ENCODE results near the gene COL6A1.

COL6A1 gene

DNA sequence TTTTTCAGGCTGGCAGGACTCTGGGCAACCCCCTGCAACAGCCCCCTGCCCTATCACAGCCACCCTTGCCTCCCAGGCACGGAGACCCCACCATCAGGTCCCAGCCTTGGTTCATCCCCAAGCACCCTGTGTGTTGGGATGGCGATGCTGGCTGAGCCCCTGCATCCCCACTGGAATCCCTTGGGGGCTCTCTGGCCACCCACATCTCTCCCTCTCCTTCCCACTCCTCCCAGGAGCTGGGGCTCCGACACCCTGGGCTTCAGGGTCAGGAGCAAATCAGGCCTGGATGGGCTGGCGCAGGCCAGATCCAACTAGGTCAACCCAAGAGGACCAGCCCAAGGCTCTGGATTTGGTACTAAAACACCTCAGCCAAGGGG lies 25.9 kb downstream of the COL6A1 start:
- DNase-seq (ENCODE audit: low spot score): no peak

DNA sequence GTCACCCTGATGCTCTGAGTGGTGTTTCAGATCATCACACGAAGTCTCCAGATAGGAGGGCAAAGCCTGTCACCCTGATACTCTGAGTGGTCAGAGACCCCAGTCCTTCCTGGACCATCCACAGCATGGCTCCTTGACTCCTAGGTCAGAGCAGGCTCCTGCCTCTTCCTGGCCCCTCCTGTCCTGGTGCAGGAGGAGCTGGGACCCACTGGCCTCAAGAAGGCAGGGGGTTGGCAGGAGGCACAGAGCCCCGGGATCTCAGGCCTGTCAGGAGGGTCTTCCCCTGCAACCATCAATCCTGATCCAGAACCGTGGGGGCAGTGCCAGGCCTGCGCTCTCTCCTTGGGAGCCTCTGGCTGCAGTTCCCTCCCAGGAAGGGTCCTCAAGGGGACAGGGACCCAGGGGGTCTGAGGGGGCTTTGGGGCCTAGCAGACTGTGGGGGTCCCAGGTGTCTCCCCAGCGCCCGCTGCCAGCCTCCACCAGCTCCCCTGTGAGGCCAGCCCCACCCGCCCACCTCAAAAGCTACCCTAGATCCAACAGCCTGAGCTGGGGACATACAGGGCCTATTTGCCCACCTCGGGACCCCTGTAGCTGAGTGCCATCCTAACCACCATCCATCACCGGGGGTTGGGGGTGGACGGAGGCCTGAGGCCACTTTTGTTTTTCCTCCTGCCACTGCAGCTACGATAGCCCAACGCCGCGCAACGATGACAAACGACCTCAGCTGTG lies 27.5 kb downstream of the COL6A1 start:
- no peak for DNase-seq (ENCODE audit: low spot score)

DNA sequence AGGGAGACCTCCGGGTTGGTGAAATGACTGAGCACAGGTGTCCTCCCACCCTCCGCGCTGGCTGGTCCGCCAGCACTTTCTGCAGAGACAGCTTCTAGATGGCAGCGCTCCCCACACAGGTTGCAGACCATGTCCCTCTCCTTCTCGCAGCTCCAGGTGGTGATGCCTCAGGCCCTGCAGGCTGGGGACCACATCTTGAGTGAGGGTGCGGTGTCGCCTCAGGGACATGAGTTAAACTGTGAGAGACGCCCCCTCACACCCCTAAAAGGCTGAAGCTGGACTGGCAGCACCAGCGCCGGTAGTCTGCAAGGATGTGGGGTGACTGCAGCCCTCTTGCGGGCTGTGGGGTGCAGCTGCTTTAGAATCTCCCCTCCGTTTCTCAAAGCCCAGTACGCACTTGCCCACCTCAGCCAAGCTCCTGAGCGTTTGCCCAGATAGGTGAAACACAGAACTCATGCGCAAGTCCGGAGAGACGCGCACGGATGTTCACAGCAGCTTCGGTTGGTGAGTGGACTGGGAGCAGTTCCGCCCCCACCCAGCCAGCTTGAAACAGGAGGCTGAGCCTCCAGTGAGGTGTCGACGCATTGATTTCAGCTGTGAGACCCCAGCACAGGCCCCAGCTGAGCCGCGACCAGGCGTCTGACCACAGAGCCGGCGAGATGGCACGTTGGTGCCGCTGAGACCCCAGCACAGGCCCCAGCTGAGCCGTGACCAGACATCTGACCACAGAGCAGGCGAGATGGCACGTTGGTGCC lies 28.6 kb downstream of the COL6A1 start:
- DNase-seq (ENCODE audit: low spot score): no peak

DNA sequence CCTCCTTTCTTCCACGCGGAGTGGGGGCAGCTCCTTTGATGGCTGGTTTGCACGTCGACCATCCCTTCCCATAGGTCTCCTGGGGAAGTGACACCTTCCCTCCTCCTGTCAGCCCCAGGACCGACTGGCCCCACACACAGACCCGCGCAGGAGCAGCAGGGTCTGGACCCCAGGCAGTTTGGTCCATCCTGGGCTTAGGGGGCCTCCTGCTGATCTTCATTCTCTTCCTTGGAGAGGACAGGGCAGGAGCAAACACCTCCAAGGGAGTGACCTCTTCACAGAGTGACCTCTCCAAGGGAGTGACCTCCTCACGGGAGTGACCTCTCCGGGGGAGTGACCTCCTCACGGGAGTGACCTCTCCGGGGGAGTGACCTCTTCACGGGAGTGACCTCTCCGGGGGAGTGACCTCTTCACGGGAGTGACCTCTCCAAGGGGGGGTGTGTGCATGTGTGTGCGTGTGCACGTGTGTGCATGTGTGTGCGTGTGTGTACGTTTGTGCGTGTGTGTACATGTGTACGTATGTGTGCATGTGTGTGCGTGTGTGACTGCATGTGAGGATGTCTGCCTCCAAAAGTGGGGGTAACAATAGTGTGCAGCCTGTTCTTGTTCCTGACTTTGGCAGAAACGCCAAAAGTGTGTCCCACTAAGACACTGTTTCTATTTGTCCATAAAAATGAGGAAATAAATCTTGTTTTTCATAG lies 29.8 kb downstream of the COL6A1 start:
- DNase-seq (ENCODE audit: low spot score): no peak

DNA sequence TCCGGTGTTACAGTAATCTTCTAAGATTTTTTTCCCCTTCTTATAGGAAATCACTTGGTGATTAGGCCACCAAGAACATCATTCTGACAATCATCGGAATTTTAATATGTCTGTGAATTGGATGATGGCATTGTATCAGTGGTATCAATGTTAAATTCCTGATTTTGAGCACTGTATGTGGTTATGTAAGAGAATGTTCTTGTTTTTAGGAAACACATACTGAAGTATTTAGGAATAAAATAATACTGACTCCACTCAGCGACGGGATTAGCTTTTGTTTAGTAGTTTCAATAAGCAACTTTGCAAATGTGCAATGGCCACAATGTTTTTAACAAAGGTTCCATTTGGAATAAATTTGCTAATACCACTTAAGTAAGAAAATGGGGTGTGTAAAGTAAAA lies 30.6 kb downstream of the COL6A1 start:
- no peak for DNase-seq (ENCODE audit: low spot score)

DNA sequence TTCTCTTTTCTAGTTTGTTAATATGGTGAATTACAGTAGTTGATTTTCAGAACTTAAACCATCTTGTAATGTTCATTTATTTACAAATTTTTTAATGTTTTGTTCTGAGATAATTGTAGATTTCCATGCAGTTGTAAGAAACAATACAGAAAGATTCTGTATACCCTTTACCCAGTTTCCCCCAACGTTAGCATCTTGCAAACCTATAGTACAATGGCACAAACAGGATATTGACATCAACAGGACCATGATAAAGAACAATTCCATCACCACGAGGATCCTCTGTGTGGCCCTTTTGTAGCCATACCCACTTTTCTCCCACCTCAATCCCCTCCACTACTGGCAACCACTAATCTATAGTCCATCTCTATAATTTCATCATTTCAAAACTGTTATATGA lies 33.3 kb downstream of the COL6A1 start:
- no peak for DNase-seq (ENCODE audit: low spot score)

DNA sequence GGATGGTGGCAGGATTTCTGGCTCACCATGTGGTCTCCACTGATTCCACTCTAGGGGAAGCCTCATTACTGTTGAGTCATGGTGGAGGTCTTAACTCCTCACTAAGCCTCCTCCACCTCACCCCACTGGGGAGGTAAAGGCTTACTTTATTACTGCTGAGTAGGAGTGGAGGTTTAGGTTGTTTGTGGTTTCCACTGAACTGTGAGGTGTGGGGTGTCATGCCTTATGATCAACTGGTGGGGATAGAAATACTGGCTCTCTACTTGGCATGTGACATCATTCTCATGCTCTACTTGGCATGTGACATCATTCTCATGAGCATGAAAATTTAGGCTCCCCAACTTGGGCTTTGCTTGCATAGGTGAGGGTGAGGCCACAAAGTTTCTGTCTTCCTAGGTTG lies 35.6 kb downstream of the COL6A1 start:
- DNase-seq (ENCODE audit: low spot score): no peak

DNA sequence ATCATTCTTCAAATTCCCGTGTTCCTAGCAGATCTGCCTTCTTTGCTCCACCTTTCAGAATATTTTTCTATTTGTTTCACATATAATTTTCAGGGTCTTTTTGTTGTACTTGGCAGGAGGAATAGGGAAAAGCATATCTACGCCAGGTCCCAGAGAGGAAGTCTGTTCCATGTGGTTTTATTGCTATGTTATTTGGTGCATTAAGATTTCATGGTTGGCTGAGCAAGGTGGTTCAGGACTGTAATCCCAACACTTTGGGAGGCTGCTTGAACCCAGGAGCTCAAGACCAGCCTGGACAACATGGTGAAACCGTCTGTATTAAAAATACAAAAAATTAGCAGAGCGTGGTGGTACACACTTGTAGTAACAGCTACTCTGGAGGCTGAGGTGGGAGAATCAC lies 36.1 kb downstream of the COL6A1 start:
- DNase-seq (ENCODE audit: low spot score): no peak

DNA sequence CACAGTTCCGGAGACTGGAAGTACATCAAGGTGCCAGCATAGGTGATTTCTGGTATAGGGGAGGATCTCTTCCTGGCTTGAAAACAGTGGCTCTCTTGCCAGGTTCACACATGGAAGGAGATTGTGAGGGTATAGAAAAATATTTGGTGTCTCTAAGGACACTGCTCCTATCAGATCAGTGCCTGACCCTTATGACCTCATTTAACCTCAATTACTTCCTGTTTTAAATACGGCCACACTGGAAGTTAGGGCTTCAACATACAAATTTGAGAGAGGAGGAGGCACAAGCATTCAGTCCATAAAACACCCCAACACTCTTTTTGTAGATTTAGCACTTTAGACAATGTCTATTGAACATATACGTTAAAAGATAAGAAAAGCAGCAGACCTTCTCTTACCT lies 37.0 kb downstream of the COL6A1 start:
- DNase-seq (ENCODE audit: low spot score): no peak

DNA sequence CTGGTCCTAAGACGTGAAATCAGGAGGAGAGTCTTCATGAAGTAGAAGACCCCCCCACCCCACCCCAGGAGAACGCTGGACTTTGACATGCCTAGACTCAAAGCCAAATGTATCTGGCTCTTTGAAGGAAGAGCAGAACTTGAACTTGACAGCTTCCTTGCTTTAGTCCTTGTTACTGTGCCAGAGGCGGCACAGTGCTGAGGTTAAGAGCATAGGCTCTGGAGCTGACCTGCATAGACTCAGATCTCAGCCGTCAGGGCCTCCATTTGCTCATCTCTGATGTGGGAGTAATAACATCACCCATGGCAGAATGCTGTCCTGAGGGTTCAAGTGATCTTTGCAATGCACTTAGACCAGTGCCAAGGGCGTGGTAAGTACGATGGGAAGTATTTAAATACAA lies 39.0 kb downstream of the COL6A1 start:
- no peak for DNase-seq (ENCODE audit: low spot score)

DNA sequence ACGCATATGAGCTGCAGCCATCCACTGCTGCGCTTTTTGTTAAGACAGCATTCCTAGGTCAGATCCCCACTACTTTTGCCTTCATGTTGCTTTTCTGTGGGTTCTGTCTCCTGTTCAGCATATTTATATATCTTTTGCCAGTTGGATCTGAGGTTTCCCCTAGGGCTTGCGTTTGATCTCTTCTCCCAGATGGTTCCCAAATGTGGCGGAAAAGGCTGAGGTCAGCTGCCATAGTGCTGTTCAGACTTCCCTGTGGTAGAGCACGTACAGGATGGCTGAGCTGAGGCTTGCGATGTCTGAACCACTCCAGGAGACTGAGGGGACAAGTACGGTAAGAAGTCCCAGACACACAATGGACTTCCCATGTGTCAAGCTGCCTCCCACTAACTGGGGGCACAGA lies 39.8 kb downstream of the COL6A1 start:
- DNase-seq (ENCODE audit: low spot score): no peak

DNA sequence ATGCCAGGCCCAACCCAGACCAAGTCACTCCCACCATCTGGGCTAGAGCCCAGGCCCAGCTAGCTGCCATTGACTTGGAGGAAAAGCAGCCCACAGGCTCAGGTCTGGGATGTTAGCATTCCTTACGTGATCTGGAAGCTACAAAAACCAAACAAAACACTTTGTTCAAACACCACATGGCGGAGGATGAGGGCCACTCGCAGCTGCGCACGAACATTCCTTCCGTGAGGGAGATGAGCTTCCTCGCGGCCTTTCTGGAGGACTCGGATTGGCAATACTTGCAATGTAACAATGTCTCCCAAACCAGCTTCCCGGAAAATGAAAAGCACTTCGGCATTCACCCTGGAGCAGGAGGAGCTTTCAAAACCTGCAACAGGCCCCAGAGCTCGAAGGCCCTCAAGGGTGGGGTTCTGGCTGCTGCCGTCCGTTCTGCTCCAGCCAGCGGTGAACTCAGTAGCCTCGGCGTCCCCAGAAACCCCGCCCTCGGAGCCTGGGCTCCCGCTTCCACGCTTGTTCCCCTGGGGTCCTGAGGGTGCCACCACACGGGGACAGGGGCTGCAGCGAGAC lies 40.5 kb downstream of the COL6A1 start:
- no peak for DNase-seq (ENCODE audit: low spot score)

DNA sequence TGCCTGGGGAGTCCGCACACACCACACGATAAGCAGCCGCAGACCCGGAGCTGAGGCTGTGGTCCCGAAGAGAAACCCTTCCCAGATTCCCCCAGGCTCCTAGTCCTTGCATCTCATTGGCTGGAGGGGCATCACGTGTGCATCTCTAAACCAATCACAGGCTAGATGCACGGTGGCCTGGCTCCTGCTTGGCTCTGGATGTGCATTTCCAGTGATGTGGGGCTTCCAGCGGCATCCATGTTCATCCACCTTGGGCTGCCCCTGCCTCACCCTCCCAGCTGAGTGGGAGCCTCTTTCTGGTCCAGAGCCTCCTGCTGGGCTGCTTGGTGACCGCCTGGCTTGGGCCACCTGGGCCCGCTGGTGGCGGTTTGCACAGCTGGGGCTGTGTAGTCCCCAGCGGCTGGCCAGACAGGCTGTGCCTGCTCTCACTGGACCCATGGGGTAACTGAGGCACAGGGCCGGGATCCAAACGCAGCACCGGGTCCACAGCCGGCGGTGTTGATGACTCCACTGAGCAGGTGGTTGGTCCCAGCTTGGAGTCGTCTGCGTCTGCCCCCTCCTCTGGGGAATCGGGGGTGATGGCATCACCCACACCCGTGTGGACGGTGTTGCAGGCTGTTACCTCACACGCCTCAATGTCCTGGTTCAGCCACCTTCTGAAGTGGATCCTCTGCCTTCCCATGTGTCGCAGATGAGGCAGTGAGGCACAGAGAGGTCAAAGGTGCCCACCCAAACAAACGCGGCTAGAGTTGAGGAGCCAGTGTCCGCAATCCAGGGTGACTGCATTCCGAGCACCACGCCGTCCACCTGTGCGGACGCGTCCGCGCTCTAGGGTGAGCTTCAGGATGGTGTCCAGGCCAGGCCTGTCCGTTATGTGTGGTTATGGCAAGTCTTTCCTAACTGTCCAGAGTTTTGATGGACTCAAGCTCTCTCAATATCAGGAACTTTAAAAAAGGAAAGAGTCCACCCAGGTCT lies 41.3 kb downstream of the COL6A1 start:
- DNase-seq (ENCODE audit: low spot score): no peak

DNA sequence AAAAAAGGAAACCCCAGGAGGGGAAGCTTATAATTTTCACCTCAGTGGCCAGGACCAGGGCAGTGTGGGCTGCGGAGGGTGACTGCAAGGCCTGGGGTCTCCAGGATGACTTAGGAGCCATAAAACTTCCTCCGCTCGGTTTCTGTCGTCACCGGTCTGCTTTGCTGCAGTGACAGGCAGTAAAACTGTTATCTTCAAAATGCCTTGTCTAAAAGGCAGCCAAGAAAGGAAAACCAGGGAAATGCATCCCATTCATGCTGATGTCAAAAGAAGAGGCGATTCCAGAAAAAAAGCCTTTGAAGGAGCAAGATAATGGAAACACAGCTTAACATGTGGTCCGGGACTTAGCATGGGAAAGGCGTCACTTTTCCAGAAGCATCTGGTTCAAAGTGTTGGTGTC lies 42.0 kb downstream of the COL6A1 start:
- no peak for DNase-seq (ENCODE audit: low spot score)

DNA sequence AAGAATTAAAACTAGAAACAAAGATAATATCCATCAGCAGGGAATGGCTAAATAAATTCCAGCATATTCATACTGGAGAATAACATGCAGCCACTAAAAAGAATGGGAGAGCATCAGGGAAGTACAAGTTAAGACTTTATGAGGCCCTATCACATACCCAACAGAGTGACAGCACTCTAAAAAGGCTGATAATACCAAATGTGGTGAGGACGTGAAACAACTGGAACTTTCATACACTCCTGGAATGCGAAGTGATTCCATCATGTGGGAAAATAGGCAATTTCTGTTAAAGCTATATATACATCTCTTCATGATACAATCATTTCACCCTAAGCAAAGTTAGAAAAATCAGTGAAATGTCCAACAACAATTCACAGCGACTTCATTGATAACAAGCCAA lies 42.6 kb downstream of the COL6A1 start:
- DNase-seq (ENCODE audit: low spot score): no peak

DNA sequence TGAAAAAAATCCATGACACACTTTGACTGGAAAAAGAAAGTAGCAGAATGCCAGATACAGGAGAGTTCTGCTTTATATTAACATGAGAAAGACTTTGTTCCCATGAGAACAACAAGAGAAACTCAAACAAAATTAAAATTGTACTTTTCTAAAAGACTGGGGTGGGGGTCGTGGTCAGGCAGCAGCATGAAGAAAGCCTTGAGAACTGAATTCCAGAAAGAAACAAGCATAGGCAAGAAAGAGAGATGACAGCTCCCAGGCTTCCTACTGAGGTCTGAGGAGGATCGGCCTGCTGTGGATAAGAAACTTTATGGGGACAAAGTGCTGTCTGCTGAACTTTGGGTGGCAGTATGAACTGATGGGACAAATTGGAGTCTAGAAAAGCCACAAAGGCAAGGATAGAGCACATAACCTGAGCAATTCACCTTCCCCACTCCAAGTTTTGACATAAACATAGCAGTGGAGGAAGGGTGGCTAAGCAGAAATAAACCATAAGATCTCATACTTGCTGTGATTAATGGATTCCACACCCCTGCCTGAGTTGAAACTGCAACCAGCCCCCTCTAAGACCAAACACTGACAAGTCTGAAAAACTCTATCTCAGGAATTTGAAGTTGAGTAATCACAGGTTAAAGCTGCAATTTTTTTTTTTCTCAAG lies 43.7 kb downstream of the COL6A1 start:
- no peak for DNase-seq (ENCODE audit: low spot score)

DNA sequence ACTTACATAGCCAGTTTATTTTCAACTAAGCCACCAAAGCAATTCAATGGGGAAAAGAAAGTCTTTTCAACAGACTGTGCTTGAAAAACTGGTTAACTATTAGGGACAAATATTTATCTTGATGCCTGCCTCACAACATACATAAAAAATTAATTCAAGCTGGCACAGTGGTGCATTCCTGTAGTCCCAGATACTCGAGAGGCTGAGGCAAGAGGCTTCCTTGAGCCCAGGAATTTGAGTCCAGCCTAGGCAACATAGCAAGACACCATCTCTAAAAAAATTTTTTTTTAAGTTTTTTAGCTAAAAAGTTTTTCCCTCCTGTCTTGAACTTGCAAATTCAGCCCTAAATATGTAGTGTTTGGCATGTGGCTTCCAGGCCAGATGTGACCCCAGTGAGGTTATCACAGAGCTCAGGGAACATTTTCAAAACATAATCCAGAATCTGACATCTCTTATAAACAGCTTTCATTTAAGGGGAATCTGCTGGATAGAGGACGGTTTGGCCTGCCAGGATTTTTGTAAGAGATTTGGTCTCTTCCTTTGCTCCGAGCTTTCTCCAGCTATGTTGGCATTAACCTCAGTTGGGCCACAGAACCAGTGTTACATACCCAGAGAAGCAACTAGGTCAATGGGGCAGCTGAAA lies 46.4 kb downstream of the COL6A1 start:
- no peak for DNase-seq (ENCODE audit: low spot score)

DNA sequence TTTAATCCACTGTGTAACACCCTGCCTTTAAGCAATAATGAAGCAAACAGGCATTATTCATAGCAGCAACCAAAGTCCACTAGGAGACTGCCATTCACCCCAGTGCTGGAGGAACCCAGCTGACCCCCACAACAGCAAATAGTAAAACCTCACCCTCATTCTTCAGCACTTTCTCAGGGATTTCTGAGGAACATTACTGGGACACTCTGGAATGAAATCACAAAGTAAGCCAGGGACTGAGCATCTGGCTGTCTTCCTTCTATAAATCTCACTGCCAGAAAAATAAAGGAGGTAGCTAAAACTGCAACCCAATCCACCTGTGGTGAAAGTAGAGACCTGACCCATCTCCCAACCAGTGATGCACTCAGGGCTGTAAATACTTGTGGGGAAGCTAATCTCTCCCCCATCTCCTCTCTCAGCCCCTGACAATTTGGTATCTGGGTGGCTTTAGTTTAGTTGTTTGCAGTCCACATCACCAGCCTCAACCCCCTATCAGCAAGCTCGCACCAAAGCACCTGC lies 47.1 kb downstream of the COL6A1 start:
- DNase-seq (ENCODE audit: low spot score): no peak

DNA sequence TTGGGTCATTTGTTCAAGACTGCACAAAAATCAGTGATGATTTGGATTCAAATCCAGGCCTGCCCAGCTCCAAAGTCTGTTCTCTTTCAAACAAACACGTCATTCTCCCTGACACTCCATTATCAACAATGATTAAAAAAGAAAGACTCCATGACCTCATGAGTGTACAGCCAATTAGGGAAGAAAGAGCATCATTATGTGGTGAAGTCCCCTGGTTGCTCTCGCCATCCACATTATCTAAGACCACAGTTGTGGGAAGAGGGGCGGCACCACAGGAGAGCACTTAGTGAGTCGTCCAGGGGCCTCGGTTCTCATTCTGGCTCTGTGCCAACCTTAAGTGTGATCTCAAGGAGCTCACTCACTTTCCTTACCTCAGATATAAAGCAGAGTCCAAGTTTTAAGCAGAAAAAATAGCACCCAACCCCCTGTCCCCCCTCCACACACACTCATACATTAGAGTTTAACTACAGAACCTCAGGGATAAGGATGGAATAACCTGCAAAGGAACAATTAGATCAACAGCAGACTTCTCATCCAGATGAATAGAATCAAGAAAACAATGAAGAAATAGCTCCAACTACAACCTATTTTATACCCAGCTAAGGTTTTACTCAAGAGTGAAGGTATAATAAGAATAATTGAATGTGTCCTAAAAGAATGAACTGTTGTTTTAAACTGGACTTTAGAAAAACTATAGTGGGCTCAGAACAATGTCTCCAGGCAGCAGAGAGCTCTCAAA lies 47.8 kb downstream of the COL6A1 start:
- no peak for DNase-seq (ENCODE audit: low spot score)

DNA sequence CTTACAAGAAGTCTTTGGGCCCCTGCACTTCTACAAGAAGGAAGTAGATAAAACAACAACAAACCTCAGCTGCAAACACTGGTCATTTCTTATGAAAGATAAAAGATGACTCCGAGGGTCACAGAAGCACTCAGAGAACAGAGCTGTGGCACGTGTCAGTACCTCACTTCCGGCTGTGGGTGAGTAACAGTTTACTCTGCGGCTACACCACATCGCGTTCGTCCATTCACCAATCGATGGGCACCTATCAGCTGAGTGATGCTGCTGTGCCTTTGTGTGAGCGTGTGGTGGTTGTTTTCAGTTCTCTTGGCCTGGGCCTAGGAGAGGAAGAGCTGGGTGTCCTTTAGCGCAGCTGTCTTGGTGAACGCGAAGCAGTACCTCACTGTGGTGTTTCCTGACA lies 49.9 kb downstream of the COL6A1 start:
- no peak for DNase-seq (ENCODE audit: low spot score)

All from COLO829 (cell line).